RPMI8226 (cell line): ENCODE measurements around the gene TM4SF20.
"Not testable (repeated sequence)": the region's sequence is repeated elsewhere in the genome, so short reads cannot be mapped to it uniquely, and the experiment has no call there.

Source experiments
- DNase-seq: peaks from one replicate; pipeline ENCODE4 v3.0.0-alpha.2; 2015

Gene TM4SF20

DNA sequence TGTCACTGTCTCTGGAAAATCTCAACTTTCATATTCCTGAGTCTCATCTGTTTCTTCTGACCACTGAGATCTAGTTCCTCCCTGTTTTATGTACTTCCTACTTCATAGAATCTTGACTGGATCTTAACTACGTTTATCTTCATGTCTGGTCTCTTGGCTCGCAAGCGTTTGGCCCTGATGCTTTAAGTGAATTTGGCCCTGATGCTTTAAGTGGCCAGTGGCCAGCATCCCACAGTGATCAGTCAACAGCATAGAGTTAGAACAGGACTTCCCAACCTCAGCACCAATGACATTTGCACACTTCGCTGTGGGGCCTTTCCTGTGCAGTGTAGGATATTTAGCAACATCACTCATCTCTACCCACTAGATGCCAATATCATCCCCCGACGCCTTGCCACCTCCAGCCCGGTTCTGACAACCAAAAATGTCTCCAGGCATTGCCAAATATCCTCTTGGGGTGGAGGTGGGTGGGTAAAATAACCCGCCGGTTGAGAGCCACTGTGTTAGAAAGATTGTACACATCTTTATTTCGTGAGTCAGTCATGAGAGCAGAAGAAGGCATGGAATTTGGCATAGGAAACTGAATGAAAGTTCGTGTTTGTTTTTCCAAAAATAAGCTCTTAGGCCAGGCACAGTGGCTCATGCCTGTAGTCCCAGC is 12.2 kb downstream of the TM4SF20 start:
- DNase-seq: no peak

DNA sequence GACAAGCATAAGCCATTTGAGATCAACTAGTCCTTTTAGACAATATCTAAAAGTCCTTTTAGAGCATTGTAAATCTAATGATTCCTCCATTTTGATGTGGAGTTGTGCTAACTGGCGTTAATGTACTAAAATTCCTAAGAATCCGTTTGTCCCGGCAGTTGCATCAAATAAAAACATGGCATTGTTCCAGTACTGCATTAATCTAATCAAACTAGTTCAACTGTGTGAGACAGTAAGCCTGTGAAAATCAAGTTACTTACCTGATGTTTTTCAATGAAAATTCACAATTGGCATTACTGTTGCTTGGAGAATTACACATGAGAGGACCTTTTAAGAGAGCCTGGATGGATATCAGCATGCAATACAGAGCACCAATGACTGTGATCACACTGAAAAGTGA is 13.3 kb downstream of the TM4SF20 start:
- DNase-seq: no peak

DNA sequence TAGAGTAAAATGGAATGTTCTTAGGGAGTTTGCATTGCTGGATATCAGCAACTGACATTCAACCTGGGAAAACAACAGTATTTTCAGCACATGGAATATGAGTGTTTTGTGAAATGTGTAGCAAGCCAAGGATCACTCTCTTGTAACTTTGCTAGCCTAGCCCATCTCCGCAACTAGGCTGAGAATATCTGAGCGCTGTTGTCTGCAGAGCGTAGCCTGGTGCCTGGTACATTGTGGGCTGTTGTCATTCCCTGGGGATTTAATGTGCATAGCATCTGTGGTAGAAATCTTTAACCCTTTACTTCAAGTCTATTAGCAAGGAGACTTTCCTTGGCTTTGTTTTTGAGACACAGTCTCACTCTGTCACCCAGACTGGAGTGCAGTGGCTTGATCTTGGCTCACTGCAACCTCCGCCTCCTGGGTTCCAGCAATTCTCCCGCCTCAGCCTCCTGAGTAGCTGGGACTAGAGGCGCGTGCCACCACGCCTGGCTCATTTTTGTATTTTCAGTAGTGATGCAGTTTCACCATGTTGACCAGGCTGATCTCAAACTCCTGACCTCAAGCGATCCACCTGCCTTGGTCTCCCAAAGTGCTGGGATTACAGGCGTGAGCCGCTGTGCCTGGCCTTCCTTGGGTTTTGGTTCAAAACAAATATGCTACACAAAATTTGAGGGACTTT is 14.4 kb downstream of the TM4SF20 start:
- DNase-seq: not testable (repeated sequence)

DNA sequence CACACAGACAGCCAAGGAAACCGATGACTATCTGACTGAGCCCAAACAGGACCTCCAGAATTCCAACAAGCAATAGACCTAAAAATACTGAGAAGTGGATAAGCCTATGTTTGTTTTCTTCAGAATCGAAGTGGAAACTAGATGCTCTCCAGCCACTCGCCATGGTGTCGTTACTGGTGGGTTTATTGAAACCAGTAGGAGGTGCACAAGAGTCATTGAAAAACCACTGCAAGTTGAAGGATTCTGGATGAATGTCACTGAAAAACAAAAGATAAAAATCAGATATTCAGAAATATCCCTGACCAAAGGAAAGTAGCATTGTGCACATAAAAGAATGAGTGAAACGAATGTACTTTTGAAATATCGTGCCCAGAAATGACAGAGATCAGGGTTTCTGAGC is 15.3 kb downstream of the TM4SF20 start:
- DNase-seq: no peak

DNA sequence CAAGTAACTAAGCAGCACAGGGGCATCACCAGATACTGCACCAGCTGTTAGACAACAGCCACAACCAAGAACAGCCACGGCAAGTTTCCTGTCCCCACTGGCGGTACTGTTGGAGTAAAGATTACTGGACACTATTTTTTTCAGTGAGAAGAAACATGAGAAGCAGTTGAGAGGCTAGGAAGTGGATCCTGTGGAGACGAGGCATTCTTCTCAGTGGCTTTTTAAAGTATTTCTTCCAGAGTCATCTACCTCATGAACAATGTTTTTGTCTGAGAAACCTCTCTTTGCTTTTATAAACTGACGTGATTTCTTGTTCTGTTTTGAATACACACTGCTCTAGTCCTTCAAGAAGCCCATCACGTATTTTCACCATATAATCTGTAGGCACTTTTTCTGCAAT is 18.8 kb downstream of the TM4SF20 start:
- no peak for DNase-seq

DNA sequence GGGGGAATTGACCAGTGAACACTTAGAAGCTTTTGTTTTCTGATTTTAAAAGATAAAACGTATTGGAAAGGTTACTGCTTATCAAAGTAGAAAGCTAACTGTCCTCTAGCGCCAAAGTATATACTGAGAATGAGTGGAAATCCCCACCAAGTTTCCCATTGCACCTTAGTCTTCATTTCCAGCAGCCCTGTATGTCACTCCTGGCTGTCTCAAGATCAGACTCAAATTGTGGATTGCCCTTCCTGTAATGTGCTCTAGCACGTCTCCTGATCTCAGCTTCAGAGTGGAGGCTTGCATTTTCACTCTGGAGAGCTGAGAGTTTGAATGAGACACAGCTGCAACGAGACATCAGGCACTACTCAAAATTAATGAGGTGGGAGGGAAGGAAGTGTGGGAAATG is 27.5 kb downstream of the TM4SF20 start:
- DNase-seq: no peak

DNA sequence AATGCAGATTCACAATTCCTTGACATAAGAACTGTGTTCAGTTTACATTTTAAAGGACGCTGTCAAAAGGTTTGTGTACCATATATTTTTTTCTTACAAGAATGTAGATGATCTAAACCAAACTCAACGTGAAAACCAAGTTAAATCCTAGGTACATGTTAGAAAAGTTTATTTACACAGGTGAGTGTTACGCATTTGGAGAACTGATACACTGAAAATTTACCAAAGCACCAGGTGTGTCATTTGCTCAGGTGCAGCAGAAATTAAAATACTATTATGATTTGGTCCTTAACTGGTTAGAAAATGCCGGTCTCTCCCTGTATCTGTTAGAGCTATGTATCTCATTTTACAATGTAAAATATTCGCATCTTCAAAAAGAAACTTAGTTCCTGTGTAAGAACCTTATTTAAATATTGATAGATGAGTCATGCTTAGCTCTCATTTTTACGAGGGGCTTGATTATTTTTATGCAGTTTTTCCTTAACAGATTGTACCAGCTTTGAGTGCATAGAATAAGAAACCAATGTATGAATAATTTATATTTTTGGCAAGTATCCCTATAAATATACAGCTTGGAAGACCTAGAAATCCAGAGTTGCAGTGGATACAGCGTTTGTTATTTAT is 29.0 kb downstream of the TM4SF20 start:
- no peak for DNase-seq

DNA sequence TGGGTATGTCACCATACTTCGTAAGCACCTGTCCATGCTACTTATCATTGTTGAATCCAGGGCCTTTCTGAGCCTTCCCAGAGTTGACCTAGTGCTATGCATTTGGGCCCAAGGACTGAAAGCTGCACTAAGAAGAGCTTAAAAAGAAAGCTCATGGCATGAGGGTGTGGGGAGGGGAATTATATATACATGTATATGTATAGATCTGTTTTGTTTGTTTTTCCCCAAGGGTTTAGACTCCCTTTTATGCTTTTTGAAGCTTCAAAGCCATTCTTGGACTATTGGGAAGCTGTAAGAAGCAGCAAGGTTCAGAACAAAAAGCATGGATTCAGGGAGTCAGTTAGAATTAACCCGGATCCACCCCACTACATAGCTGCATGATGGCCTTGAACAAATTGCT is 30.8 kb downstream of the TM4SF20 start:
- no peak for DNase-seq

DNA sequence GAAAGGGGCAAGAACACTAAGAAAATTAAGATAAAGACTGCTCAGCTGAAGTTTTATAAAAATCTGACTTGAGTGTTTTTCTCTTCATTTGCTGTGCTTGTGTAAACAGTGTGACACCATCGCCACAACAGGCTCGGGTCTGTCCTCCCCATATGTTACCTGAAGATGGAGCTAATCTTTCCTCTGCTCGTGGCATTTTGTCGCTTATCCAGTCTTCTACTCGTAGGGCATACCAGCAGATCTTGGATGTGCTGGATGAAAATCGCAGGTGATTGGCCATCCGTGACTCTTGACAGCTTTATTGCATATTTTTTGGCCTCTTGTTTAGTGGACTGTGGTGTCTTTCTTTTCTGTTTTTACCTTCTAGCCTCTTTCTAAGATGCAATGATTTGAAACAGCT is 32.0 kb downstream of the TM4SF20 start:
- no peak for DNase-seq

DNA sequence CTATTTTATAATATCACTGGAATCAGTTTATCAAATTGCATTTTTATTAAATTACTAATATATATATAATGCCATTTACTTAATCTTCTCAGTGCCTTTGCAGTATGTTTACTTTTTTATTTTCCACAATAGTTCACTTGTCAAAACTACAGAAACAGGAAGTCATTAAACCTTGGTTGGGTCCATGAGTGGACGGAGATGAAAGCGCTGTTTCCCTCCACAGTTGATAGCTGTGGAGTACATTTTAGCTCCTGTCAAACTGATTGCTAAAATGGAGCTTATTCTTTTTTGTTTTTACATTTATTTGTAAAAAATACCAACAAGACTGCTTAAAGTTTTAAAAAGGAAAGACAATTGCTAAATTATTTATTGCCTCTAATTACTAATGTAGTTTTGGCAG is 34.9 kb downstream of the TM4SF20 start:
- no peak for DNase-seq

DNA sequence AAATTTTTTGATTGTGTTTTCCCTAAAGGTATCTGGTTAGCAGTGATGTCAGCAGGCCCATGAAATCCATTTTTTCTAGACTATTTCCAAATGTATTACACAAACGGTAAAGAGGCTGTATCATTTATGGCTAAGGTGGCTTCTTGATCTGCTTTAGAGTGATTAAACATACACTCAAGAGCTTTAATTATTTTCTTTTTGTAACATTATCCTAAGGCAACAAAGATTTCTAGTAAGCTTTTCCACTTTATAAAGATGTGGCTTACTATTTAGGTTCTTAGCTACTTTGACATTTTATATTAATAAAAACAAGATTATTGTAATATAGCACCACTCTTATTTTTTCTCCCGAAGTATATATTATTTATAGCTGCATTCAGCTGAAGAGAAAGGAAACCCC is 37.6 kb downstream of the TM4SF20 start:
- no peak for DNase-seq

DNA sequence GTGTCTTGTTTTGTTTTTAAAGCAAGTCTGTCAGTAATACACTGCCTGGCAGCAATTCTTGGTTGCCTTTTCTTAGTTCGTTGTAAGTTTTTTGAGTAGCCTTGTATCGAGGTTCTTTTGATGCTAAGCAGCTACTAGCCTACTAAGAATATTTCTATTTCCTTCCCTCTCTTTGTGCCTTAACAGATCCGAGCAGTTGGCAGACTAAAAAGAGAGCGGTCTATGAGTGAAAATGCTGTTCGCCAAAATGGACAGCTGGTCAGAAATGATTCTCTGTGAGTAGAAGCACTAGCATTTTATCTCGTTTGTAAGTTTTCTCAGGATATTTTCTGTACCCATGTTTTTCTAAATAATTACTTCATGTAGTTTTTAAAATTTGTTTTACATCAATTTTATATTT is 39.0 kb downstream of the TM4SF20 start:
- DNase-seq: no peak

DNA sequence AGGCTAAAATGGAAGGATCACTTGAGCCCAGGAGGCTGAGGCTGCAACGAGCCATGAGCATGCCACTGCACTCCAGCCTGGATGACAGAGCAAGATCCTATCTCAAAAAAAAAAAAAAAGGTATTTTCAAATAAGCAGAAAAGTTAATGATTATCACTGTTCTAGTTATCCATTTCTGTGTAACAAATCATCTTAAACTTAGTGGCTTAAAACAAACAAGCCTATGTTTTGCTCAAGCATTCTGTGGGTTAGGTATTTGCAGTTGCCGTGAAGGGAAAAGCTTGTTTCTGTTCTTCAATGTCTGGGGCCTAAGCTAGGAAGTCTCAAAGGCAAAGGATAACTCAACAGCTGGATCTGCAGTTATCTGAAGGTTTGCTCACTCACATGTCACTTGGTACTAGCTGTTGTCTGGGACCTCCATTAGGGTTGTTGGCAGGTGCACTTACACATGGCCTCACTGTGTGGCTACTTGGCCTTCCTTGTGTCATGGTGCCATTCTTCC is 40.0 kb downstream of the TM4SF20 start:
- DNase-seq: no peak

DNA sequence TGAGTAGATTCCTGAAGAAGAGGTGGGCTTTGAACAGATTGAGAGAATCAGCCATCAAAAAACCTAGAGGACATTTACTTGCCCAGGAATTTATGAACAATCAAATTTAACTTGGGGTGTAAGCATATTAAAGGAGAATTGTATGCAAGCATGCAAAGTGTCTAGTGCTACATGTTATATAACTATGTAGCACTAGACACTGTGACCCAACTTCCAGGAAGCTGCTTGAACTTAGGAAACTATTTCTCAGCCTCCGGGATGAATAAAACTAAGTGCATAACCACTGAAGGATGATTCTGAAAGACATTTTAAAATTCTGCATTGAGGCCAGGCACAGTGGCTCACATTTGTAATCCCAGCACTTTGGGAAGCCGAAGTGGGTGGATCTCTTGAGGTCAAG is 41.7 kb downstream of the TM4SF20 start:
- no peak for DNase-seq

DNA sequence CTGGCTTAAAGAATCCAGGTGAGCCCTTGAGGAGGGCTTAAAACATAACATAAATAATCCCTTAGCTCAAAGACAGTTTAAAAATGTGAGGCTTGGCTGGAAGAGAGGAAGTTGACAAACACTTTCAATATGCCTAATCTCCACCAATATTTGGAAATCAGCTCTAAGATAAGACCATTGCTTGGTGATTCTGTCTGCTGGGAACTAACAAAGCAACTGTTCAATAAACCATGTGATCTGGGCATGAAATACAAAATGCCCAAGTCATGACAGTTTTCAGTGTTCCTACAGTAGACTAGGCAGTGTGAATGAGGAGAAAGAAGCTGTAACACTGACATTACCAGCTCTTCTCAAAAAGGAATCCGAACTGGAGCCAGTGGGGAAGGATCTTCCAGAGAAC is 43.4 kb downstream of the TM4SF20 start:
- DNase-seq: no peak

DNA sequence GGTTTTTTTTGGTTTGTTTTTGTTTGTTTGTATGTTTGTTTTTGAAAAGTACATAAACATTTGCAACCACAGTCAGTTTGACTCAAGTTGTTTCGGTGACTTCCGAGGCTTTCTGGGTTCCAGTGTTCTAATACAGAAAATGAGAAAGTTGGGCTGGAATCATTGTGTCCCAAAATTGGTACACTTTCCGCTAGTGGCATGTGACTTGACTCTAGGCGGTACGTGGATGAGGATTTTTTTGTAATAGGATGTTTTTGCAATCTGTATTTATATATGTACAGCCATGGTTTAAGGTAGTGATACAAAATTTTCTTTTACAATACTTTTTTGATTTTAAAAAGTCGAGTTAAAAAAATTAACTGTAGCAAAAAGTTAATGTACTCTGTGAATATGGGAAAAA is 52.3 kb downstream of the TM4SF20 start:
- no peak for DNase-seq

DNA sequence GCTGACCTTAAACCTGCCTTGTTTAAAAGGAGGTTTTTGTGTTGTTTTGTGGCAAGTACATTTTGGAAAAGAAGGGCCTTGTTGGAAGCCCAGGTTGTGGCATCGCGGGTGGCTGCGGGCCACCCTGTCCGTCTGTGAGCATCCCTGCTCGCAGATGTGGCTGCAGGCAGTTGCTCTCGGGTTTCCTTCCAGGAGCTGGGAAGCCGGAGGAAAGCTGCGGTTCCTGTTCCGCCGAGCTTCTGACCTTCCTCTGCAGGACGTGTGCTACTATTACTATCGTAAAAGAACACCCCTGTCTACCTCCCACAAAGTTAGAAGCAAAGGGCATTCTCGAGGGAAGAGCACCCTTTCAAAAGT is 53.3 kb downstream of the TM4SF20 start:
- peak; percentile 21 for DNase-seq

DNA sequence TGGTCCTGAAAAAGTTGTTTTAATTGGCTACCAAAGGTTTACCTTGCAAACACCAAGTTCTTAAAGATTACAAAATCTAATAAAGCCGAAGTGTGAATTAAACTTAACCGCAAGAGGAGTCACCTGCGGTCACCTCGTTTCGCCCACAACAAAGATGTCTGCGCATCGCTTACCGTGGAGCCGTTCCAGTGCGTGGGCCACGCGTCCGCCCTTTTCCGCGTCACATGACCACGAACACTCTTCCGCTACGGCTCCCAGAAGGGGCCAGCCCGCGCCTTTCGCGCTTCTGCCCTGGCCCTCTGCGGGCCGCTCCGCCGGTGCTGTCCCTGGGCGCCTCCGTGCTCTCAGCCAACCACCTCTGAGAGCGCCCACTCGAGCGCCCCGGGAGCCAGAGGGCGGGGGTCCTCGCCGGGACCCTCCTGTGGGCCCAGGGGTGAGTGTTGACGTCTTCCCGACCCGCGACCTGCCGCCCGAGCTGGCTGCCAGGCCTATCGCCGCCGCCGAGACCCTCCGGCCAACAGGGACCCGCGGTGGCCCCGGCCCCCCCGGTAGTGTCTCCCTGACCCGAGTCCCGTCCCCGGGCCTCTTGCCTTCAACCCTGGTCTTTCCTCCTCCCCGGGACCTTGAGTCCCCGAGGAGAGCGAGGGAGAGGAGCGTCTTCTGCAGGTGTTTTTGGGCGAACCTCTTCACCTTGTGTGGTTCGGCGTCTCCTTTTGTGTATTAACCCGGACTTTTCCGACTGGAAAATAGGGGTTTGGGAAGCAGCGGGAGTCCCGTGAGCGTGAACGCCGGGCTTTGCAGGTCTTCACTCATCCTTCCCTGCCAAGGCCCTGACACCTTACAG is 53.9 kb downstream of the TM4SF20 start, which contains the start of gene MFF:
TSS of gene MFF (plus strand) at position 257 of the 844 bp plus-strand sequence. CDS start 5,415 bp downstream, outside the sequence.
- DNase-seq: peak; percentile 92

DNA sequence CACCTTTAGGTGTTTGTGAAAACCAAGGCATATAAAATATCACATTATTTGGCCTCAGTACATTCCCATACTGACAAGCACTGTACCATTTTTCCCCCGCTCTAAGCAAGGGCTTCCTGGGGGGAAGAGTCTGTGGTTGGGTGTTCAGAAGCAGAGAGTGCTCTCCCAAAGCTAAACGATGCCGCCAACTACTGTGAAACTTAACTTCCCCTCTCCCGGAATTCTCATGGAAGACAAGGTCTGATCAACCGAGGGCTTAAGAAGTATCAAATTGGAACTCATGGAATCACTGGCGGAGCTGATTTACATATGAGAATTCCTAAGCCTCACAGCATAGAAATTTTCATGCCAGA is 54.5 kb downstream of the TM4SF20 start:
- peak; percentile 24 for DNase-seq

DNA sequence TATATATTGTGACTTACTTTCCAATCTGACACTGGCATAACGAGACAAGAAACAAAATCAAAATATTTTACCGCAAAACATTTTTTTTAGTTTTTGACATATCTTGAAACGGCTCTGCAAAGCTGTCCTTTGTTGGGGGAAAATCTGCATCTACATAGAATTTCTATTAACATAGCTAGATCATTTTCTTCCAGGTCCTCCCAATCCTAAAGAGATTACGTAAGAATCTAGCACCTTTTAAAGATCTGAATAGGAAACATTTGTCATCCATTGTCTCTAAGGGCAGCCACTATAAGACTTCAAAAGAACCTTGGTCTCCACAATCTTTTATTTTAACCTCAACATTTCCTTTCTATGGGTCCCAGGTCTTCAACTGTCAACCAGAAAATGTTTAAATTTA is 55.3 kb downstream of the TM4SF20 start:
- no peak for DNase-seq

DNA sequence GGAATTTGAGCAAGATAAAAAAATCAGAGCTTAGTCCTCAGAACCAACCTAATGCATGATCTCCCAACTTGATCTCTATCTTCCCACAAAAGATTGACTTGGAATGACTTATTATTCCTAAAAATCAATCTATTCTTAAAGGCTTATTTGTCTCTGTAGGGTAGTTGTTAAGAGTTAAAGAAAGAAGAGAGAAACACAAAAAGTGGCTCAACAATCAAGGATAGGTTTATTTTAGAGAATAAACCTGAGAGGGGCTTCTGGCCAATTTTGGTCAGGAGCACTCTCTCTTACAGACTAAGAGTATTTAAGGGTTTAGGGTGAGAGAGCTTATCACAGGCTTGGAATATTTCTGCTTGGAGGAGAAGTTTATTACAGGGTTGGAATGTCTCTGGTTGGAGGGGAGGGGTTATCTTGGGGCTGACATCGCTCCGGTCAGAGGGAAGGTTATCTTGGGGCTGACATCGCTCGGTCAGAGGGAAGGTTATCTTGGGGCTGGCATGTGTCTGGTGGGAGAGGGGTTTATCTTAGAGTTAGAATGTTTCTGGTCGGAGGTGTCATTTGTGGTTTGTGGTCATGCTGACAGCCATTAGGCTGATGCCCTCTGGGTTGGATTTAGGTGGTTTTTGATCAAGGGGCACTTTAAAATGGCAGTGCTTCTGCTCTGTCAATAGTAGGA is 56.4 kb downstream of the TM4SF20 start:
- no peak for DNase-seq

DNA sequence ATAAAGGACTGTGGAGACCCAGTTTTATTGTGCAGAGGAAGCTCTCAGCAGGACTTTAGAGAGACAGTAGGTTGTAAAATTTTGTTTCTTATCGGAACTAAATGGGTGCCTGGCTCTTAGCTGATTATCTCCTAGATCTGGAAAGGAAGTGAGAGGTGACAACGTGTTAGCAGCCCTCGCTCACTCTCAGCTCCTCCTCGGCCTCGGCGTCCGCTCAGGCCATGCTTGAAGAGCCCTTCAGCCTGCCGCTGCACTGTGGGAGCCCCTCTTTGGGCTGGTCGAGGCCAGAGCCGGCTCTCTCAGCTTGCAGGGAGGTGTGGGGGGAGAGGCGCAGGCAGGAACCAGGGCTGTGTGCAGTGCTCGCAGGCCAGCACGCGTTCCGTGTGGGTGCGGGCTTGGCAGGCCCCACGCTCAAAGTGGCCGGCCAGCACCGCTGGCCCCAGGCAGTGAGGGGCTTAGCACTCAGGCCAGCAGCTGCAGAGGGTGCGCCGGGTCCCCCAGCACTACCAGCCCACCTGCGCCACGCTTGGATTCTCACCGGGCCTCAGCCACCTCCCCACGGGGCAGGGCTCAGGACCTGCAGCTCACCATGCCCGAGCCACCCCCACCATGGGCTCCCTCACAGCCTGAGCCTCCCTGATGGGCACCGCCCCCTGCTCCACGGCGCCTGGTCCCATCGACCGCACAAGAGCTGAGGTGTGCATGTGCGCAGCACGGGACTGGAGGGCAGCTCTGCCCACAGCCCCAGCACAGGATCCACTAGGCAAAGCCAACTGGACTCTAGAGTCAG is 58.6 kb downstream of the TM4SF20 start:
- DNase-seq: no peak
